Liver (tissue), 9 donors: ENCODE measurements around the gene SERPINH1. TPM values are rescaled to one million over a fixed set of nuclear protein-coding genes. Genes with fewer than 3 reads are reported as not detected.
"Not testable (repeated sequence)": the region's sequence is repeated elsewhere in the genome, so short reads cannot be mapped to it uniquely, and the experiment has no call there.

Source experiments
- DNase-seq: peaks from one replicate; pipeline ENCODE4 v3.0.0-alpha.2; 2017; ENCODE audit warnings: low spot score
- H3K27ac ChIP-seq, 2 donors: one replicate each; pipeline ENCODE4 v1.7.0; 2013; ENCODE audit warnings: inconsistent platforms in 2 of 2, low read length in 2 of 2, control low read depth in 1 of 2, low read depth in 1 of 2, mild to moderate bottlenecking in 1 of 2
- H3K27me3 ChIP-seq, 4 donors: one replicate each; pipeline versions ENCODE4 v1.6.1 to v1.7.0; 2013; ENCODE audit warnings: low read length in 3 of 4, inconsistent platforms in 1 of 4, mild to moderate bottlenecking in 1 of 4, moderate library complexity in 1 of 4; ENCODE audit not compliant: control insufficient read depth in 4 of 4, insufficient read depth in 4 of 4
- H3K36me3 ChIP-seq, 4 donors: one replicate each; pipeline versions ENCODE4 v1.6.1 to v1.7.0; 2013; ENCODE audit warnings: low read length in 3 of 4, mild to moderate bottlenecking in 3 of 4, low read depth in 1 of 4, moderate library complexity in 1 of 4; ENCODE audit not compliant: control insufficient read depth in 4 of 4, insufficient read depth in 3 of 4
- H3K4me1 ChIP-seq, 4 donors: one replicate each; pipeline versions ENCODE4 v1.6.1 to v1.7.0; 2013; ENCODE audit warnings: low read length in 3 of 4, mild to moderate bottlenecking in 3 of 4, moderate library complexity in 1 of 4; ENCODE audit not compliant: control insufficient read depth in 4 of 4, insufficient read depth in 4 of 4
- H3K4me3 ChIP-seq, 3 donors: one replicate each; pipeline versions ENCODE4 v1.6.1 to v1.7.0; 2013; ENCODE audit warnings: low read length in 3 of 3, control low read depth in 1 of 3, low read depth in 1 of 3, mild to moderate bottlenecking in 1 of 3
- H3K9ac ChIP-seq, 2 donors: one replicate each; pipeline ENCODE4 v1.7.0; 2013; ENCODE audit warnings: low read length in 2 of 2, mild to moderate bottlenecking in 2 of 2, moderate library complexity in 2 of 2, control low read depth in 1 of 2, low read depth in 1 of 2
- H3K9me3 ChIP-seq, 4 donors: one replicate each; pipeline versions ENCODE4 v1.6.1 to v1.7.0; 2013; ENCODE audit warnings: low read length in 3 of 4; ENCODE audit not compliant: control insufficient read depth in 4 of 4
- EGR1 ChIP-seq, 2 donors: IDR thresholded peaks; 2 replicates each; pipeline ENCODE4 v1.6.1; 2016 to 2018; ENCODE audit warnings: antibody characterized with exemption in 2 of 2, low read depth in 2 of 2
- FOXA1 ChIP-seq: IDR thresholded peaks from 2 replicates; pipeline ENCODE4 v1.6.1; 2016; ENCODE audit warnings: antibody characterized with exemption
- FOXA2 ChIP-seq: IDR thresholded peaks from 2 replicates; pipeline ENCODE4 v1.6.1; 2016; ENCODE audit warnings: antibody characterized with exemption
- GABPA ChIP-seq, 2 donors: IDR thresholded peaks in 1 of 2; conservative IDR thresholded peaks in 1 of 2; 2 replicates each; pipeline ENCODE4 v1.6.1; 2016; ENCODE audit warnings: antibody characterized with exemption in 2 of 2, mild to moderate bottlenecking in 1 of 2, moderate library complexity in 1 of 2
- HNF4A ChIP-seq, 2 donors: conservative IDR thresholded peaks; 2 replicates each; pipeline ENCODE4 v1.6.1; 2016; ENCODE audit warnings: antibody characterized with exemption in 2 of 2, mild to moderate bottlenecking in 2 of 2
- HNF4G ChIP-seq: IDR thresholded peaks from 2 replicates; pipeline ENCODE4 v1.6.1; 2016; ENCODE audit warnings: antibody characterized with exemption
- JUND ChIP-seq, 2 donors: IDR thresholded peaks; 2 replicates each; pipeline ENCODE4 v1.6.1; 2016; ENCODE audit warnings: antibody characterized with exemption in 2 of 2
- NR2F2 ChIP-seq: IDR thresholded peaks from 2 replicates; pipeline ENCODE4 v1.6.1; 2016; ENCODE audit warnings: antibody characterized with exemption
- RAD21 ChIP-seq, 2 donors: IDR thresholded peaks; 2 replicates each; pipeline ENCODE4 v1.6.1; 2016; ENCODE audit warnings: antibody characterized with exemption in 2 of 2, mild to moderate bottlenecking in 2 of 2
- RXRA ChIP-seq, 2 donors: IDR thresholded peaks; 2 replicates each; pipeline ENCODE4 v1.6.1; 2017 to 2018; ENCODE audit warnings: antibody characterized with exemption in 2 of 2, mild to moderate bottlenecking in 1 of 2
- SP1 ChIP-seq: IDR thresholded peaks from 2 replicates; pipeline ENCODE4 v1.6.1; 2018; ENCODE audit warnings: antibody characterized with exemption, mild to moderate bottlenecking
- TAF1 ChIP-seq: conservative IDR thresholded peaks from 2 replicates; pipeline ENCODE4 v1.6.1; 2016; ENCODE audit warnings: antibody characterized with exemption, mild to moderate bottlenecking
- YY1 ChIP-seq: IDR thresholded peaks from 2 replicates; pipeline ENCODE4 v1.6.1; 2016; ENCODE audit warnings: antibody characterized with exemption, mild to moderate bottlenecking
- WGBS: extraction: QIAGEN DNeasy Blood & Tissue Kit; methylation state at CpG from one replicate; pipeline ENCODE4 v1.1.7; 2013; 5-methylcytosine and 5-hydroxymethylcytosine counted together
- polyA plus RNA-seq, 2 donors: library from polyadenylated mRNA; stranded (reverse) in 1 of 2; unstranded in 1 of 2; fragments of 200-250 nt in 1 of 2; fragments of >200 nt in 1 of 2; fragmentation: Nextera tagmentation in 1 of 2; extraction: Ambion mirVana in 1 of 2; gene quantifications; one replicate each; pipeline versions ENCODE4 v1.2.1 to v1.2.3, GENCODE V29; 2013 to 2015
- total RNA-seq, 2 donors: library from RNA; depleted of rRNA; stranded (reverse); fragments of >200 nt; gene quantifications; one replicate each; pipeline ENCODE4 v1.2.3, GENCODE V29; 2014
- TF ChIP-seq, protein P1 (sequence below): fragments of 150-350 bp; IDR thresholded peaks from 2 replicates; pipeline ENCODE4 v1.5.1; 2017; ENCODE audit warnings: improper control_type of control experiment, low read depth, low read length; ENCODE audit not compliant: missing input control
- TF ChIP-seq, protein P2 (sequence below): IDR thresholded peaks from 2 replicates; pipeline ENCODE4 v1.6.1; 2016; ENCODE audit warnings: antibody characterized with exemption
- TF ChIP-seq, protein P3 (sequence below): IDR thresholded peaks from 2 replicates; pipeline ENCODE4 v1.6.1; 2016; ENCODE audit warnings: antibody characterized with exemption, mild to moderate bottlenecking
- TF ChIP-seq, protein P4 (sequence below): IDR thresholded peaks from 2 replicates; pipeline ENCODE4 v1.6.1; 2016; ENCODE audit warnings: antibody characterized with exemption
- TF ChIP-seq, protein P5 (sequence below): IDR thresholded peaks from 2 replicates; pipeline ENCODE4 v1.6.1; 2016; ENCODE audit warnings: antibody characterized with exemption
- donor health status: healthy.
- donor health status: healthy.
- donor health status: healthy.
- donor health status: healthy.
- donor health status: healthy.

SERPINH1 gene
- total and polyA plus RNA-seq, 4 donors, result 5.0 to 118 (median 68.7) TPM

DNA sequence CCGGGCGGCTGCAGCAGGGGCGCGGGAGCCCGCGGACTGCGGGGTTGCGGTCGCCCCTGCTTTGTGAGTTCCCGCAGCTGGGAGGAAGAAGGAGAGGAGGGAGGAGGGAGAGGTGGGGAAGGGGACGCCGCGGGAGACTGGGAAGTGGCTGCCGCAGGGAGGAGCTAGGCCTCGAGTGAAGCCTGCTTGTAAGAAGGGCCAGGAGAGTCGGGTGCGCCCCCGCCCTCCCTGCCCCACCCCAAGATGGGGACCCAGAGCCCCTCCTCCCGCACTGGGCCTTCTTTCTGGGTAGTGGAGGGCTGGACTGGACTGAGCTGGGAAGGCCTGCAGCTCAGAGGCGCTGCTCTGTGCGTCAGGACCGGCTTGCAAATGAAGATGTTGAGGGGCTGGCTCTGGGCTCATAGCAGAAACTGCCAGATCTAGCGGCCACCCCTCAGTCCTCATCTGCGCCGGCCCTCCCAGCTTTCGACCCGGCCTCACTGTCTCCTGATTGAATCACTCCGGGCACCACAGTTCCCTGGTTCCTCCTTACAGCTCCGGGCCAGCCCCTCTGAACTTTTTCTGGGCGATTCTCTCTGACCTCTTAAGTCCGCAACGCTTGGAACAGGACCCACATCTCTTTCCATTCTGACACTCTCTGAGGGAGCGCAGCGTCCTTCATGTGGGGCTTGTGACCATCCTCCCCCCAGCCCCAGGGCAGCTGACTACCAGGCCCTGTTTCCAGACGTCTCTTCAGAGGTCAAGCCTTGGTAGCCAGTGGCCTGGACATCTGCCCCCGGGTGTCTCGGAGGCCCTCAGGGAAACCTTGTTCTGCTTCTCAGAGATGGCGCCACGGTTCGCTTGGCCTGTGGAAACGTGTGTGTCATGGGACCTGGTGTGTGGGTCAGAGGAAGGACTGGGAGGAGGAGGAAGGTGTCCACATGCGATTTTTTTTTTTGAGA is 21.9 kb downstream of the SERPINH1 start:
- DNase-seq, result peak; percentile 74
- H3K36me3 ChIP-seq, result no peaks in the 10 kb centered on the region
- H3K4me1 ChIP-seq, result peaks cover 0 to 14% (median 7%) of the 10 kb centered on the region in 4 donors
- no peaks in the 10 kb centered on the region for H3K9me3 ChIP-seq
- H3K27ac ChIP-seq, result peak overlapping the region; percentile 80 to 85
- H3K27me3 ChIP-seq, result no peaks in the 10 kb centered on the region
- H3K4me3 ChIP-seq, result peak overlapping the region in 2 of 3 donors; percentile 53 to 62
- peak overlapping the region; percentile 50 to 56 for H3K9ac ChIP-seq
- TF ChIP-seq FOXA2, result no peak
- no peak for TF ChIP-seq SP1
- no peak for TF ChIP-seq RAD21 (IDR thresholded peaks at IDR 0.05)
- TF ChIP-seq TAF1, result no peak
- TF ChIP-seq NR2F2, result no peak
- no peak for TF ChIP-seq HNF4A (conservative IDR thresholded peaks at IDR 0.05)
- TF ChIP-seq RXRA (IDR thresholded peaks at IDR 0.05), result no peak
- TF ChIP-seq, protein P1, sequence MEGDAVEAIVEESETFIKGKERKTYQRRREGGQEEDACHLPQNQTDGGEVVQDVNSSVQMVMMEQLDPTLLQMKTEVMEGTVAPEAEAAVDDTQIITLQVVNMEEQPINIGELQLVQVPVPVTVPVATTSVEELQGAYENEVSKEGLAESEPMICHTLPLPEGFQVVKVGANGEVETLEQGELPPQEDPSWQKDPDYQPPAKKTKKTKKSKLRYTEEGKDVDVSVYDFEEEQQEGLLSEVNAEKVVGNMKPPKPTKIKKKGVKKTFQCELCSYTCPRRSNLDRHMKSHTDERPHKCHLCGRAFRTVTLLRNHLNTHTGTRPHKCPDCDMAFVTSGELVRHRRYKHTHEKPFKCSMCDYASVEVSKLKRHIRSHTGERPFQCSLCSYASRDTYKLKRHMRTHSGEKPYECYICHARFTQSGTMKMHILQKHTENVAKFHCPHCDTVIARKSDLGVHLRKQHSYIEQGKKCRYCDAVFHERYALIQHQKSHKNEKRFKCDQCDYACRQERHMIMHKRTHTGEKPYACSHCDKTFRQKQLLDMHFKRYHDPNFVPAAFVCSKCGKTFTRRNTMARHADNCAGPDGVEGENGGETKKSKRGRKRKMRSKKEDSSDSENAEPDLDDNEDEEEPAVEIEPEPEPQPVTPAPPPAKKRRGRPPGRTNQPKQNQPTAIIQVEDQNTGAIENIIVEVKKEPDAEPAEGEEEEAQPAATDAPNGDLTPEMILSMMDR, result no peak
- TF ChIP-seq EGR1 (IDR thresholded peaks at IDR 0.05; ENCODE audit: low read depth in 2 of 2), result no peak
- TF ChIP-seq, protein P2, sequence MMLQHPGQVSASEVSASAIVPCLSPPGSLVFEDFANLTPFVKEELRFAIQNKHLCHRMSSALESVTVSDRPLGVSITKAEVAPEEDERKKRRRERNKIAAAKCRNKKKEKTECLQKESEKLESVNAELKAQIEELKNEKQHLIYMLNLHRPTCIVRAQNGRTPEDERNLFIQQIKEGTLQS, result no peak
- TF ChIP-seq, protein P3, sequence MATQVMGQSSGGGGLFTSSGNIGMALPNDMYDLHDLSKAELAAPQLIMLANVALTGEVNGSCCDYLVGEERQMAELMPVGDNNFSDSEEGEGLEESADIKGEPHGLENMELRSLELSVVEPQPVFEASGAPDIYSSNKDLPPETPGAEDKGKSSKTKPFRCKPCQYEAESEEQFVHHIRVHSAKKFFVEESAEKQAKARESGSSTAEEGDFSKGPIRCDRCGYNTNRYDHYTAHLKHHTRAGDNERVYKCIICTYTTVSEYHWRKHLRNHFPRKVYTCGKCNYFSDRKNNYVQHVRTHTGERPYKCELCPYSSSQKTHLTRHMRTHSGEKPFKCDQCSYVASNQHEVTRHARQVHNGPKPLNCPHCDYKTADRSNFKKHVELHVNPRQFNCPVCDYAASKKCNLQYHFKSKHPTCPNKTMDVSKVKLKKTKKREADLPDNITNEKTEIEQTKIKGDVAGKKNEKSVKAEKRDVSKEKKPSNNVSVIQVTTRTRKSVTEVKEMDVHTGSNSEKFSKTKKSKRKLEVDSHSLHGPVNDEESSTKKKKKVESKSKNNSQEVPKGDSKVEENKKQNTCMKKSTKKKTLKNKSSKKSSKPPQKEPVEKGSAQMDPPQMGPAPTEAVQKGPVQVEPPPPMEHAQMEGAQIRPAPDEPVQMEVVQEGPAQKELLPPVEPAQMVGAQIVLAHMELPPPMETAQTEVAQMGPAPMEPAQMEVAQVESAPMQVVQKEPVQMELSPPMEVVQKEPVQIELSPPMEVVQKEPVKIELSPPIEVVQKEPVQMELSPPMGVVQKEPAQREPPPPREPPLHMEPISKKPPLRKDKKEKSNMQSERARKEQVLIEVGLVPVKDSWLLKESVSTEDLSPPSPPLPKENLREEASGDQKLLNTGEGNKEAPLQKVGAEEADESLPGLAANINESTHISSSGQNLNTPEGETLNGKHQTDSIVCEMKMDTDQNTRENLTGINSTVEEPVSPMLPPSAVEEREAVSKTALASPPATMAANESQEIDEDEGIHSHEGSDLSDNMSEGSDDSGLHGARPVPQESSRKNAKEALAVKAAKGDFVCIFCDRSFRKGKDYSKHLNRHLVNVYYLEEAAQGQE, result no peak
- TF ChIP-seq GABPA (IDR thresholded peaks at IDR 0.05 in 1 of 2, conservative IDR thresholded peaks at IDR 0.05 in 1 of 2), result no peak
- TF ChIP-seq, protein P4, sequence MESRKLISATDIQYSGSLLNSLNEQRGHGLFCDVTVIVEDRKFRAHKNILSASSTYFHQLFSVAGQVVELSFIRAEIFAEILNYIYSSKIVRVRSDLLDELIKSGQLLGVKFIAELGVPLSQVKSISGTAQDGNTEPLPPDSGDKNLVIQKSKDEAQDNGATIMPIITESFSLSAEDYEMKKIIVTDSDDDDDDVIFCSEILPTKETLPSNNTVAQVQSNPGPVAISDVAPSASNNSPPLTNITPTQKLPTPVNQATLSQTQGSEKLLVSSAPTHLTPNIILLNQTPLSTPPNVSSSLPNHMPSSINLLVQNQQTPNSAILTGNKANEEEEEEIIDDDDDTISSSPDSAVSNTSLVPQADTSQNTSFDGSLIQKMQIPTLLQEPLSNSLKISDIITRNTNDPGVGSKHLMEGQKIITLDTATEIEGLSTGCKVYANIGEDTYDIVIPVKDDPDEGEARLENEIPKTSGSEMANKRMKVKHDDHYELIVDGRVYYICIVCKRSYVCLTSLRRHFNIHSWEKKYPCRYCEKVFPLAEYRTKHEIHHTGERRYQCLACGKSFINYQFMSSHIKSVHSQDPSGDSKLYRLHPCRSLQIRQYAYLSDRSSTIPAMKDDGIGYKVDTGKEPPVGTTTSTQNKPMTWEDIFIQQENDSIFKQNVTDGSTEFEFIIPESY, result no peak
- TF ChIP-seq JUND (IDR thresholded peaks at IDR 0.05), result no peak
- no peak for TF ChIP-seq FOXA1
- TF ChIP-seq, protein P5, sequence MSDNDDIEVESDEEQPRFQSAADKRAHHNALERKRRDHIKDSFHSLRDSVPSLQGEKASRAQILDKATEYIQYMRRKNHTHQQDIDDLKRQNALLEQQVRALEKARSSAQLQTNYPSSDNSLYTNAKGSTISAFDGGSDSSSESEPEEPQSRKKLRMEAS, result no peak
- no peak for TF ChIP-seq HNF4G
- no peak for TF ChIP-seq YY1
- WGBS, result 49% methylated on average over 42 of the region's 42 CpGs

DNA sequence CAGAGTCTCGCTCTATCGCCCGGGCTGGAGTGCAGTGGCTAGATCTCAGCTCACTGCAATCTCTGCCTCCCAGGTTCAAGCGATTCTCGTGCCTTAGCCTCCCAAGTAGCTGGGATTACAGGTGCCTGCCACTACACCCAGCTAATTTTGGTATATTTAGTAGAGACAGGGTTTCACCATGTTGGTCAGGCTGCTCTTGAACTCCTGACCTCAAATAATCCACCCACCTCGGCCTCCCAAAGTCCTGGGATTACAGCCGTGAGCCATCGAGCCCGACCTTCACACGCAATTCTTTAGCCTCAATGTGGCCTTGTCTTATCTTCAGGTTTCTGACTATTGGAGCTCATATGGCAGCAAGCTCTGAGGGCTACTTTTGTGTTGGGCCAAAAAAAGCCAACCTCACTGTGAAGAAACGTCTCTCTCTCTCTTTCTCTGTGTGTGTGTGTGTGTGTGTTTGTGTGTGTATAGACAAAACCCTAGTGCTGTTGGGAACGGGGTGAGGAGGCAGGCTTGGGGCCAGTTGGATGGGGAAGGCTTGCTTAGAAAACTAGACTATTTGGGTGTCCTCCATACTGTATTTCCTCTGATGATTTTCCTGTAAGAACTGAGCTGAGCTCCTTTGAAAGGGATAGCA is 22.7 kb downstream of the SERPINH1 start:
- H3K4me3 ChIP-seq, H3K9me3 ChIP-seq, H3K27ac ChIP-seq, H3K27me3 ChIP-seq, DNase-seq, H3K9ac ChIP-seq, H3K36me3 ChIP-seq: not testable (repeated sequence)
- H3K4me1 ChIP-seq, result peaks cover 0 to 14% (median 7%) of the 10 kb centered on the region in 4 donors
- WGBS, result 89% methylated on average over 12 of the region's 12 CpGs
